ENCODE data around the gene EIF3I.

DNA sequence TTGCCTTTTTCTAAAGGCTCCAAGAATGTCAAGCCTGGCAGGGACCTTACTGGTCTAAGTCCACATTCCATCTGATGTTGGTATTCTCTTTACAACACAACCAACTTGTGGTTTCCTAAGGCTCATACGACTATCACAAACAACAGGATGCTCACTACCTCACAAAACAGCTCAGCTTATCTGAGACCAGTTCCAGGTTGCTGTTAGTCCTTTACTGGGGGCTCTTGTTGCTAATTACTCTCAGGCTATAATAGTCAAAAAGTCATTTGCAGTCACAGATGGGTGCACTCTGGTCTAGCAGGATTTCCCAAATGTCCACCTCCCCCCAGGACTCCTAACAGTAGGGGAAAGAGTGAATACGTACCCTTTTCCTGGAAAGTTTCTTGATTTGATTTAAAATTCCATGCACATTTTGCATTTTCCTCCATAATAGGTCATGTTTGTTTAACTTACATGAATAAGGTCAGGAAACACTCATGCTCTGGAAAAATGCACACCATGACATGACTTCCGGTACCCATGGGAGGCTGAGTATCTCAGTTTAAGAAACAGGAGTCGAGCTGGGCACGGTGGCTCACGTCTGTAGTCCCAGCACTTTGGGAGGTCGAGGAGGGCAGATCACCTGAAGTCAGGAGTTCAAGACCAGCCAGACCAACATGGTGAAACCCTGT is 44.8 kb downstream of the EIF3I start:
- TF ChIP-seq, protein P1, sequence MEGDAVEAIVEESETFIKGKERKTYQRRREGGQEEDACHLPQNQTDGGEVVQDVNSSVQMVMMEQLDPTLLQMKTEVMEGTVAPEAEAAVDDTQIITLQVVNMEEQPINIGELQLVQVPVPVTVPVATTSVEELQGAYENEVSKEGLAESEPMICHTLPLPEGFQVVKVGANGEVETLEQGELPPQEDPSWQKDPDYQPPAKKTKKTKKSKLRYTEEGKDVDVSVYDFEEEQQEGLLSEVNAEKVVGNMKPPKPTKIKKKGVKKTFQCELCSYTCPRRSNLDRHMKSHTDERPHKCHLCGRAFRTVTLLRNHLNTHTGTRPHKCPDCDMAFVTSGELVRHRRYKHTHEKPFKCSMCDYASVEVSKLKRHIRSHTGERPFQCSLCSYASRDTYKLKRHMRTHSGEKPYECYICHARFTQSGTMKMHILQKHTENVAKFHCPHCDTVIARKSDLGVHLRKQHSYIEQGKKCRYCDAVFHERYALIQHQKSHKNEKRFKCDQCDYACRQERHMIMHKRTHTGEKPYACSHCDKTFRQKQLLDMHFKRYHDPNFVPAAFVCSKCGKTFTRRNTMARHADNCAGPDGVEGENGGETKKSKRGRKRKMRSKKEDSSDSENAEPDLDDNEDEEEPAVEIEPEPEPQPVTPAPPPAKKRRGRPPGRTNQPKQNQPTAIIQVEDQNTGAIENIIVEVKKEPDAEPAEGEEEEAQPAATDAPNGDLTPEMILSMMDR (IDR thresholded peaks at IDR 0.05): no peak
- no peak for TF ChIP-seq POLR2A (IDR thresholded peaks at IDR 0.05)
